Muscle layer of colon (tissue), 2 donors: ENCODE data around the gene SERPIND1.
A peak's percentile ranks its signal among the peaks of the same experiment; 100 is the strongest.

Experiments
- H3K27ac ChIP-seq: one replicate; pipeline ENCODE4 v1.7.0; 2013; ENCODE audit warnings: low read depth, mild to moderate bottlenecking, low read length, moderate library complexity
- H3K27me3 ChIP-seq, 2 donors: one replicate each; pipeline ENCODE4 v1.7.0; 2013; ENCODE audit warnings: low read length in 2 of 2, mild to moderate bottlenecking in 2 of 2; ENCODE audit not compliant: insufficient read depth in 2 of 2, control insufficient read depth in 1 of 2
- H3K36me3 ChIP-seq: one replicate; pipeline ENCODE4 v1.7.0; 2013; ENCODE audit warnings: mild to moderate bottlenecking, low read length; ENCODE audit not compliant: insufficient read depth
- H3K4me1 ChIP-seq: one replicate; pipeline ENCODE4 v1.7.0; 2013; ENCODE audit warnings: mild to moderate bottlenecking, low read length; ENCODE audit not compliant: insufficient read depth
- H3K4me3 ChIP-seq, 2 donors: one replicate each; pipeline ENCODE4 v1.7.0; 2013; ENCODE audit warnings: low read length in 2 of 2, low read depth in 1 of 2, mild to moderate bottlenecking in 1 of 2, moderate library complexity in 1 of 2
- H3K9ac ChIP-seq: one replicate; pipeline ENCODE4 v1.7.0; 2013; ENCODE audit warnings: low read length
- H3K9me3 ChIP-seq: one replicate; pipeline ENCODE4 v1.7.0; 2013; ENCODE audit warnings: mild to moderate bottlenecking, low read length
- donor health status: abdominal sarcoma.
- donor health status: Adenocarcinoma of cecum.

The SERPIND1 gene

DNA sequence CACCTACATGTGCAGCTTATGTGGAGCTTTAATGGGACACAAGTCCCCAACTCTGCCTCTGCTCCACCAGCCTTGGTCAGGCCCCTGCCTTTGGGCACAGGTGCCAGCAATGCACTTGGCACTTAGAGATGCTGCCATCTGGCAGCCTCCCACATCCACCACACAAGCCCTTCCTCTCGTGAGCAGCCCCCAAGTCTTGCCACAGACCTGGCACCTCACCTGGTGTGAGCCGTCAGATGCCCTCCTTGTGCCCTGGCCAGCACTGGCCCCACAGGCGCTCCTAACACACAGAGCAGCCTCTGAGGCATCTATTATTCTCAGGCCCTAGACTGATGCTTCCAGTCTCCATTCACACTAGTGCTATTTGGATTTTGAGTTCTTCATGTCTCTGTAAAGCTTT lies 24.5 kb upstream of the SERPIND1 start:
- Histone ChIP-seq H3K27ac (peak overlapping the region; percentile 61), H3K36me3 (peaks cover 62% of the 10 kb centered on the region), H3K9me3 (no peaks in the 10 kb centered on the region), H3K4me1 (peaks cover 10% of the 10 kb centered on the region), H3K4me3 (no peak overlapping the region), H3K9ac (no peak overlapping the region), H3K27me3 (no peaks in the 10 kb centered on the region)

DNA sequence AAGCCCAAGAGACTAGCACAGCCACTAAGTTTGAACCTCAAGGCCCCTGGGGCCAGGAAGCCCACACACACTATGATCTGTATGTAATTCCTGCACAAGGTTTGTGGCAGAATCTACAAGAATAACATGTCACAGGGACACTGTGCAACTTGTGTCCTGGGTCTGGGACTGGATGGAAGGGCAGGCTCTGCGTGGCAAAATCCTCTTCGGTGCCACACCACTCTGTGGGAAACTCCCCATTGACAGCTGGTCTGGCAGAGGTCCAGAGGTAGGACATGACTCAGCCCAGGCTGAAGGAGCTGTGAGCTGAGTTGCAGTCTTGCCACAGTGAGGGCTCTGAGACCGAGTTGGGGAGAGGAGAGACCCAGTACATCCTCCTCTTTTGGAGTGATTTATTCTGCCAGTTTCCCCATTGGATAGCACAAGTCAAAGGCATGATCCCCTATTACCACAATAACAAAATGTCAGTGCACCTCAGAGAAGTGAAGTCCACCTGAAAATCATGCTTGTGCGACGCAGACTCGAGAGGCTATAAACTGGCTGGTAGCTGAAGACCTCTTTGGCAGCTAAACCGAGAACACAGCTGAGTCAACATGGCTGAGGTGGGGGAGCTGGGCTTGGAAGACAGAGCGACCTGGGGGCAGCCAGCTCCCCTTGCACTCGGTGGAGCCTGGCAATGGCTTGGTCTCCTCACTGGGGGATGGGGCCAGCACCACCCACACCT lies 23.3 kb upstream of the SERPIND1 start:
- H3K27ac ChIP-seq = no peak overlapping the region
- no peak overlapping the region for H3K9ac ChIP-seq
- peaks cover 10% of the 10 kb centered on the region for H3K4me1 ChIP-seq
- H3K4me3 ChIP-seq = no peak overlapping the region
- no peaks in the 10 kb centered on the region for H3K27me3 ChIP-seq
- H3K9me3 ChIP-seq = no peaks in the 10 kb centered on the region
- H3K36me3 ChIP-seq = peaks cover 53% of the 10 kb centered on the region

DNA sequence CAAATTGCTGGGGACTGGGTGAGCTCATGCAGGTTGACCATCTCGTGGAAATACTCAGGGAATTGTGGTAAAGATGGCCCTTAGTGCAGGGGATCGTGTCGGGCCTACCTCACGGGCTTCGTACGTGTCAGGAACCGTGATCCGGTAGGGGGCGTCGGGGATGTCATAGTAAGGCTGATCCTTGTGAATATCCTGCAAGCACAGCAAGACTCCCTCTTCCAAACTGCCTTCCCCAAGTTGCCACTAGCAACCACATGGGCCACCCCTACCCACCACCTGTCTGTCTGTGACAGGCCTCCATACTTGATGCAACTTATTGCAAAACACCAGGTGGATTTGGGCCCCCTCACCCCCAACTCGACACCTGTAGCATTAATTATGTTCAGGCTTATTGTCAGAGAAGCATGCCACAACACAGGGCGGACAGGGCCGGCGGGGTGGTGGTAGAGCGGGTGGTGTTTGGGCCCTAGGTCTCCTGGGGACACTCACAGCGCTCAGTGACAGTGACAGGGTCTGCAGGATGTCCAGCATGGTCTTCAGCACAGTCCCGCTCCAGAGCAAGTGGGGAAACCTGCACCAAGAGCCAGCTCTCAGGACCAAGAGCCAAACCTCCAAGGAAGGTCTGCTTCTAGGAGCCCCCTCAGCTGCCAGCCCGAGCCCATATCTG lies 22.6 kb upstream of the SERPIND1 start:
- H3K9me3 ChIP-seq = no peaks in the 10 kb centered on the region
- H3K4me1 ChIP-seq = peaks cover 10% of the 10 kb centered on the region
- no peak overlapping the region for H3K9ac ChIP-seq
- no peak overlapping the region for H3K27ac ChIP-seq
- H3K36me3 ChIP-seq = peaks cover 53% of the 10 kb centered on the region
- no peak overlapping the region for H3K4me3 ChIP-seq
- no peaks in the 10 kb centered on the region for H3K27me3 ChIP-seq

DNA sequence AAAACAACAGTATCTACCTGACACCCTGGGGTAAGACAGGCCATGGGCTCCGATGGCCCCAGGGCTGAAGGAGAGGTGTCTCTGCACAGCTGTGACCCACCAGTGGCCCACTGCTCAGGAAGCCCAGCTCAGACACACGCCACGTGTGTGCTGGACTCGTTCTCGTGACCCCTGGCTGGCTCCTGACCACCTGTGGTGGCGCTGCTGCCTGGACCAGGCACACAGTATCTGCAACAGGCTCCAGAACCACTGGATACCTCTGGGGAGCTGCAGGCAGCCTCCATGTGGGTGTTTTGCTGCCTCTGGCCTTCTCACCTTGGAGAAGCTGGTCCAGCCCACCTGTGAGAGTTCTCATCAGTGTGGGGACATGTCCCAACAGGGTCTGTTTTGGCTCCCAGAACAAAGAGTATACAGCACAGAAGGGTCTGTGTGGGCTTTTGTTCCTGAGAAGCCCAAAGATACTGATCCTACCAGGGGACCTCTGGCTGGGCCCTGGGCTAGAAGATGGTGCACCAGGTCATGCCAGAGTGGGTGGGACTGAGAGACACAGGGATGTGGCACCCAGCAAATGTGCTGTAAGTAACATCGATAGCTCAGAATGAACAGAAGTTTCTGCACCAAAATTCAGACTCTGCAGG lies 21.7 kb upstream of the SERPIND1 start:
- H3K4me3 ChIP-seq = no peak overlapping the region
- H3K9ac ChIP-seq = no peak overlapping the region
- no peak overlapping the region for H3K27ac ChIP-seq
- H3K27me3 ChIP-seq = no peaks in the 10 kb centered on the region
- no peaks in the 10 kb centered on the region for H3K9me3 ChIP-seq
- peaks cover 51% of the 10 kb centered on the region for H3K36me3 ChIP-seq
- peaks cover 10% of the 10 kb centered on the region for H3K4me1 ChIP-seq

DNA sequence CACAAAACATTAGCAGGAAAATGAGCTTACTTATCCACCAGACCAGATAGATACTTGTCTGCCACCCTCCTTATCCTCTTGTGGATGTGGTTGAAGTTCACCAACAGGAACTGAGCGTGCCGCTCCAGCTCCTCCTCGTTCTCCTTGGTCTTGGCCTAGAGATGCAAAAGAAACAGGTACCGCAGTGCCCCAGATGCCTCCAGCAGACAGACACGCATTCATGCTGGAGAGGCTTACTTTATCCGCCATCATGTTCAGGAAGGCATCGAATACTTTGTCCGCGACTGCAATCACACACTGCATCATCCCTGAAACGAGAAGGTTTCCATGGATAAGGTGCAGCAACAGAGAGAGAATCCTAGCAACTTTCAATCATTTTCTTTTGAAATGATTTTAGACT lies 21.0 kb upstream of the SERPIND1 start:
- Histone ChIP-seq H3K4me3 (no peak overlapping the region), H3K27me3 (no peaks in the 10 kb centered on the region), H3K9ac (no peak overlapping the region), H3K27ac (no peak overlapping the region), H3K4me1 (peaks cover 10% of the 10 kb centered on the region), H3K9me3 (no peaks in the 10 kb centered on the region), H3K36me3 (peaks cover 47% of the 10 kb centered on the region)

DNA sequence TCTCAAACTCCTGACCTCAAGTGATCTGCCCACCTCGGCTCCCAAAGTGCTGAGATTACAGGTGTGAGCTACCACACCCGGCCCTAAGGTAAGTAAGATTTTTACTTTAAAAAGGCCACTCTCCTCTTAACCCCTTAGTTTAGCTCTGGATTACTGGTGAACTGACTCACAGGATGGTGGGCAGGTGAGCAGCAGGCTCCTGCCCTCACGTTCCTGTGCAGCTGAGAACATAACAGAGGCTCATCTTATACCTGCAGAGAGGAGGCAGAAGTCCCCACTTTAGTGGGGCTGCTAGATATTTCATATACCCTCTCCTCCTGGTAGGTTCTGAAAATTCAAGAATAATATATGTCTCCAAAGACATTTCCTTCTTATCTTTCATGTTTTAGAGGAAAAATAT lies 17.1 kb upstream of the SERPIND1 start:
- Histone ChIP-seq H3K27ac (no peak overlapping the region), H3K36me3 (peaks cover 43% of the 10 kb centered on the region), H3K4me1 (no peaks in the 10 kb centered on the region), H3K9me3 (no peaks in the 10 kb centered on the region), H3K9ac (no peak overlapping the region), H3K4me3 (no peak overlapping the region), H3K27me3 (no peaks in the 10 kb centered on the region)

DNA sequence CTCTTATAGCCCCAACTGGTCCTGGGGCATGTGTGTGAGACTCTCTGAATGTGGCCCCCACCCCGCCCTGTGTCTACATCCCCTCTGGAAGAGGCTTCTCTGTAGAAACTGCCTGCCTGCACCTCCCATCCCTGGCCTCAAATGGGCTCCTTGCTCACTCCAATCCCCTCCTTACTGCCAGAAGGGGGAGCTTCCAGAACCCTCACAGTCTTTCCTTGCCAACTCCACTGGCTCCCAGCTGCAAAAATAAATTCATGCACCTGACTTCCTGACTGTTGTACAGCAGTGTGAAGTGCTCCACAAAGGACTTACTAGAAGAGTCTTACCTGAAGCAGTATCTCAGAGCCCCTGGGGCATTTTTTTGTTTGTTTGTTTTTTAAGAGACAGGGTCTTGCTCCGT lies 15.2 kb upstream of the SERPIND1 start:
- H3K36me3 ChIP-seq = peaks cover 44% of the 10 kb centered on the region
- no peaks in the 10 kb centered on the region for H3K27me3 ChIP-seq
- no peak overlapping the region for H3K9ac ChIP-seq
- H3K9me3 ChIP-seq = no peaks in the 10 kb centered on the region
- no peak overlapping the region for H3K27ac ChIP-seq
- H3K4me3 ChIP-seq = no peak overlapping the region
- no peaks in the 10 kb centered on the region for H3K4me1 ChIP-seq

DNA sequence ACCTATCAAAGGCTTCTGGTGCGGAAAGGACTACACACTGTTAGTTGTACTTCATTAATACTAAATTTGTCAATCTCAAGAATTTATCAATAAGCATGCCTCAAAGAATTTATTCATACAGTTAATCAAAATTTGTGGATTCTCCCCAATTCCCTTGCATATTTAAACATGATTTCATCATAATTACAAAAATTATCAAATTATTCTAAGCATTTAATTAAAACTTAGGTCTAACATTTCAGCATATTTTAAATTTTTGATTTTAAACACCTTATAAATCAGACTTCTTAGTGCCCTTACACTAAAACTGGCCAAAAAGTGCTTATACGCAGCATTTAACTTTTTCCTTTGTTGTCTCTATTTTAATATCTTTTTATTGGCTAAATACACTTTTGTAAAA lies 13.8 kb upstream of the SERPIND1 start:
- Histone ChIP-seq H3K27ac (no peak overlapping the region), H3K27me3 (no peaks in the 10 kb centered on the region), H3K36me3 (peaks cover 58% of the 10 kb centered on the region), H3K9me3 (no peaks in the 10 kb centered on the region), H3K9ac (no peak overlapping the region), H3K4me1 (no peaks in the 10 kb centered on the region), H3K4me3 (no peak overlapping the region)

DNA sequence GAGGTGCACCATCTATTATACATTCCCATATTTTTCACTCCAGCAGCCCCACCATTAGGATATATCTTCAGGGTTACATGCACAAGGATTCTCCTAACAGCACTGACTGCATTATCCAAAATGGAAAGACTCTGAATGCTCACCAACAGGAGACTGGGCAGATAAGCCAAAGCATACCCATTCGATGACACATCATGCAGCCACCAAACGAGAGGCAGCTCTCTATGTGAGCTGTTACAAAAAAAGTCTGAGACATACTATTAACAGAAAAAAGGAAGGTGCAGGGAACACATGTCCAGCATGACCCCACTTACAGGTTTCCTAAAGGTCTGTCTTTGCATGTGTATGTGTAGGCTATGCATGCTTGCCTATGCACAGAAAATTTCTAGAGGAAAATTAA lies 12.4 kb upstream of the SERPIND1 start:
- Histone ChIP-seq H3K27ac (no peak overlapping the region), H3K4me3 (no peak overlapping the region), H3K36me3 (peaks cover 68% of the 10 kb centered on the region), H3K9ac (no peak overlapping the region), H3K4me1 (no peaks in the 10 kb centered on the region), H3K27me3 (no peaks in the 10 kb centered on the region), H3K9me3 (no peaks in the 10 kb centered on the region)

DNA sequence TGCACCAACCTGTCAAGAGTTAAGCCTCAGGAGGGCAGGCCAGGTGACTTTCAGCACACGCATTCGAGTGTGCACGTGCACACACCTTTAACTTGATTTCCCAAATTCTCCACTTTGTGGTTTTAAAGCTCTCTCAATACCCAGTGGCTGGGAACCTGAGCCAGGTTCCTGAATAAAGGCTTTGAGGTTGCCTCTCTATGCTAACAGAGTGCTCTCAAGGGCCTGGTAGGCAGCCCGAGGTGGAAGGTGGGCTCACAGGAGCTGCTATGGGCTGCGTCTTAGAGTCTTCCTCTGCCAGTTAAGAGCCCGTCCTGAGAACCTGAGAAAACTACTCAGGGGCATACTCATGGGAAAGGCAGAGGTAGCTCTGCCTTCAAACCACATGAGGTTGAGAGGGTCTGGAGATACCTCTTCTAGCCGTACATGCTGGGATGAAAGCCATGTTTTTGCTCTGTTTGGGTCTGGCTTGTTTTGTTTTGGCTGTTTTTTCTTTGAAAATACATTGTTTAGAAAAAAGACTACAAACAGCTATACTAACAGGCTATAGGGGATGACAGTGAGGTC lies 11.6 kb upstream of the SERPIND1 start:
- no peaks in the 10 kb centered on the region for H3K27me3 ChIP-seq
- peaks cover 62% of the 10 kb centered on the region for H3K36me3 ChIP-seq
- H3K4me3 ChIP-seq = no peak overlapping the region

DNA sequence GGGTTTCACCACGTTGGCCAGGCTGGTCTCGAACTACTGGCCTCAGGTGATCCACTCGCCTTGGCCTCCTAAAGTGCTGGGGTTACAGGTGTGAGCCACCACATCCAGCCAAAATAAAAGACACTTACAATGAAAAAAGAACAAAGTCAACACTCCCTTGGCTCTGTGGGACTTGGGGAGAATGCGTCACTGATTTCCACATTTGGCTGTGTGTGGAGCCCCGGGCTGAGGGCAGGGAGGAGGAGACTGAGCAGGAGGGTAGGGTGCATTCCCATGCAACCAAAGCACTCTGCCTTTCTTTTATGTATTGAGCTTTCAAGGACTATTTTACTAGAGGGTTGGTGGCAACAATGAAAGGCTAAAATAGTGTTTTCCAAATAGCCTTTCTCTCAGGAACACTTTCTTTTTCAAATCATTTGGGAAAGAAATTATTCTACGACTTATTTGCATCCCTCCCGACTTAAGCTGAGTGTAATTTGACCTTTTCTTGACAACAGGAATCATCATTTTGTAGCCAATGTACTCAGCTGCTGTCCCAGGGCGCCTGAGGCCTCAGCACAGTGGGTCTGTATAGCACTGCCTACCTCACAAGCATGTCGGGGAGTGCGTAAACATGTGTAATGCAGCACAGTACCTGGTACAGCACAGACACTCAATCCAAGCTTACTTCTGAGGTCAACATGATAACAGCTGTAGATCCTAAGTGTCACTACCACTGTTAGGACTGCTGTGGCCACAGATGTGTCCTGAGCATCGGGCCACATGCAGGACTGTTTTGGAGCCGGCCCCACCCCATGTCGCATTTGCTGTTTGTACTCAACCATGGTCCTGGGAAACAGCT lies 10.1 kb upstream of the SERPIND1 start:
- H3K9ac ChIP-seq = no peak overlapping the region
- no peak overlapping the region for H3K27ac ChIP-seq
- no peak overlapping the region for H3K4me3 ChIP-seq
- H3K27me3 ChIP-seq = no peaks in the 10 kb centered on the region
- peaks cover 60% of the 10 kb centered on the region for H3K36me3 ChIP-seq
- H3K4me1 ChIP-seq = no peaks in the 10 kb centered on the region
- no peaks in the 10 kb centered on the region for H3K9me3 ChIP-seq

More for the DNA sequence above, 11.6 kb upstream of the SERPIND1 start:
- Histone ChIP-seq H3K9ac (no peak overlapping the region), H3K4me1 (no peaks in the 10 kb centered on the region), H3K27ac (no peak overlapping the region), H3K9me3 (no peaks in the 10 kb centered on the region)
